GM12873 (cell line): ENCODE measurements around the gene CYP51A1.

Experiments
- TF ChIP-seq, protein P1 (sequence below): IDR thresholded peaks from 2 replicates; pipeline ENCODE4 v1.5.1; 2012; ENCODE audit warnings: low read depth, mild to moderate bottlenecking, moderate library complexity, low read length, control low read depth; ENCODE audit not compliant: insufficient read depth; ENCODE audit errors: missing control alignments

Gene CYP51A1

DNA sequence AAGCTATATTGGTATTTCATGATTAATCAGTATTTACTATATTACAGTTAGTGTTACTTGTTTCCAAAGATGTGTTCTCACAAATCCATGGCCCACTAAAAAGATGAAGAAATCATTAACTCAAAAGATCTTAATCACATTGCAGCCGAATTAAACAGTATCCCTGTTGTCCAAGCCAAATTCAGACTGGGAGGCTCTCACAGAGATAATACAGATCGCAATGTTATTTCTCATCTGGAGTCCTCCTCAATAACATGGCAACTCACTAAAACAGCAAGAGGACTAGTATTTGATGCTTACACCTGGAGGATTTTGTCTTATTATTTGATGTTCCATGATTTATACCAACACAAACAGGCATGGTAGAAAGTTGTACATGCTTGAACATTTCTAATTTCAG, 23.4 kb downstream of the CYP51A1 start:
- TF ChIP-seq, protein P1, sequence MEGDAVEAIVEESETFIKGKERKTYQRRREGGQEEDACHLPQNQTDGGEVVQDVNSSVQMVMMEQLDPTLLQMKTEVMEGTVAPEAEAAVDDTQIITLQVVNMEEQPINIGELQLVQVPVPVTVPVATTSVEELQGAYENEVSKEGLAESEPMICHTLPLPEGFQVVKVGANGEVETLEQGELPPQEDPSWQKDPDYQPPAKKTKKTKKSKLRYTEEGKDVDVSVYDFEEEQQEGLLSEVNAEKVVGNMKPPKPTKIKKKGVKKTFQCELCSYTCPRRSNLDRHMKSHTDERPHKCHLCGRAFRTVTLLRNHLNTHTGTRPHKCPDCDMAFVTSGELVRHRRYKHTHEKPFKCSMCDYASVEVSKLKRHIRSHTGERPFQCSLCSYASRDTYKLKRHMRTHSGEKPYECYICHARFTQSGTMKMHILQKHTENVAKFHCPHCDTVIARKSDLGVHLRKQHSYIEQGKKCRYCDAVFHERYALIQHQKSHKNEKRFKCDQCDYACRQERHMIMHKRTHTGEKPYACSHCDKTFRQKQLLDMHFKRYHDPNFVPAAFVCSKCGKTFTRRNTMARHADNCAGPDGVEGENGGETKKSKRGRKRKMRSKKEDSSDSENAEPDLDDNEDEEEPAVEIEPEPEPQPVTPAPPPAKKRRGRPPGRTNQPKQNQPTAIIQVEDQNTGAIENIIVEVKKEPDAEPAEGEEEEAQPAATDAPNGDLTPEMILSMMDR: no peak

DNA sequence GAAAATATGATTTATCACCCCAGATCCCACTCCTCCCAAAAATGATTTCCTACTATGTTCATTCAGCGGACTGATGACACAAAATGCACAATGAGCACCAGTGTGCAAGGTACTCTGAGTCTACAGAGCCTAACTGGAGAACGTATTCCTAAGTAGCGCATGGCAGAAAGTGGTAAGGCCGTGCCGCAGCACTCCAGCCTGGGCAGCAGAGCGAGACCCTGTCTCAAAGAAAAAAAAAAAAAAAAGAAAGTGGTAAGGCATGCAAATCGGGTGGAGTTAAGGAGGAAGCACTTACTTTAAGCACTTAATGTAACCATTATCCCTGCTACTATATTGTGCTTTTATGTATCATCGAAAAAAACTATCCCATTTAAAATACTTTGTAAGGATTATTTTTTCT, 25.5 kb downstream of the CYP51A1 start:
- TF ChIP-seq, protein P1: no peak

DNA sequence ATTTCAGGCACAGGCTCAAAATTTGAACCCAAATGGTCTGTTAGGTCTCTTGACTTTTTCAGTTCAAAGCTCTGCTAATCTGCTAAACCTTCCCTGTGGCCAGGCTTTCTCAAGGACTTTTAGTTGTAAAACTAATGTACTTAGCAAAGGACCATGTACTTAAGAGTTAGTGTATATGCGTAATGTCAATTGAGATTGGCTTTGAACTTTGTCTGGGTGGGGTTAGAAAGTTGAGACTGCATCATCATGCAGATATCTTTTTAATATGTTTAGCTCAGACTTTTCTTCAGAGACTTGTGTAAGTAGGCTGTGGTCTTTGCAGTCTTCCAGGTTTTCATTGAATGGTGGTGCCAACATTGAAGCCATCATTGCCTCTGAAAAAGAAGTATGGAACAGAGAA, 33.7 kb downstream of the CYP51A1 start:
- TF ChIP-seq, protein P1: no peak

DNA sequence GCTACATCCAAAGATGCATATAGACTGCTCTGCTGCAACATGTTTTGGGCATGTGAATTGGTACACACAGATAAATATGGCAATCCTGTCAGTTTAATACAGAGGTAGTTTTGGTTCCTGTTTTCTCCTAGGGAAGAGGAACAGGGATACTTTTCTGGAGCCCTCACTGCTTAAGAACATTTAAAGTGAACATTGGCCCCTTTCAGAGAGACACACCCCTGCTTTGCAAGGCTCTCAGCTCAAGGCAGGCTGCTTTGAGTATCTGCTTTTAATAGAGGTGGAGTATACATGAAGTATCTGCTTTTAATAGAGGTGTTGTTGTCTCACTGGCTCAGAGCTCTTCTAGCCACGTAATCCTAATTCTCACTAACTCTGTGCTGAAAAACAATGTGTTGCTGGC, 38.9 kb downstream of the CYP51A1 start:
- TF ChIP-seq, protein P1: no peak

DNA sequence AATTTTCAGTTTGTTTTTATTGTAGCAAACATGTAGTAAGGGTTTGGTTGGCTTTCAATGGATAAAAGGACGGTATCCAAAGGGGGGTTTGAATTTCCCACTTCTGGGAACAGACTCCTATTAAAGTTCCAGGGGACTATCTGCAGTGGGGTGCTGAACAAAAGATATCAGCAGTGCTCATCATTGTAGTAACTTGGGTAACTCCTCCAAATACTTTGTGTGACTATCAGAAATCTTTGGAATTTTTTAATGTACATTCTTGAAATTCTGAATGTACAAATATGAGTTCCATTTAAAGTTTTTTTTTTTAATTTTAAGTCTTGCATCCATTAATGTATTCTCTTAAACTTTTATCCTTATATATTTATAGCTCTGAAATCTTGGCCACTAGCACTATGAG, 42.1 kb downstream of the CYP51A1 start:
- TF ChIP-seq, protein P1: no peak

DNA sequence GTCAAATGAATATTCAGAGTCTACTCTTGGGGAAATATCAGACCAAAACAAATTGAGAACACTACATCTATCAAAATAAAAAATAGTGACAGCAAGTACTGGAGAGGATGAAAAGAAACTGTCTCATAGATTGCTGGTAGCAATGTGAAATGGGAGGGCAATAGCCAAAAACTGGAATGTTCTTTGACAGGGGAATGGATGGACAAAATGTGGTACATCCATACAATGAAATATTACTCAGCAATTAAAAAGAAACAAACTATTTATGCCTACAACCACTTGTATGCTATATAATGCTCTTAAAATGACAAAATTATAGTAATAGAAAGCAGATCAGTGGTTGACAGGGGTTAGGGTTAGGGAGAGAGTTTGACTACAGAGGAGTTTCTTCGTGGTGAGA, 46.0 kb downstream of the CYP51A1 start:
- TF ChIP-seq, protein P1: no peak

DNA sequence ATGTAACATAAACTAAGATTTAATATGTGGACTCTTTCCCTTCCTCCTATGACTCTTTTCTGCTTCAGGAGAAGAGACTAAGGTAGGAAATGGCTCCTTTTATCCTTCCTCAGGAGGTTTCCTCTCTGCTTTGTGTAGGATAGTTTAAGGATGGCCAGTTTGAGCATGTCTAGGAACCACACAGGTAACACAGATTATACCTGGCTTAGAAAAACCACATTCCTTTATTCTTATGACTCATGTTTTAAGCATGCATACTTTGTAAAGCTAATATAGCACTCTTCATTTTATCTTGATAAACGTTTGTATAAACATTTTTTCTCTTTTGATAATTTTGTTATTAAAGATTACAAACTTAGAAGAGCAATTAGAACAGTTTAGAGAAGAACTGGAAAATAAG, 57.8 kb downstream of the CYP51A1 start:
- TF ChIP-seq, protein P1: no peak

DNA sequence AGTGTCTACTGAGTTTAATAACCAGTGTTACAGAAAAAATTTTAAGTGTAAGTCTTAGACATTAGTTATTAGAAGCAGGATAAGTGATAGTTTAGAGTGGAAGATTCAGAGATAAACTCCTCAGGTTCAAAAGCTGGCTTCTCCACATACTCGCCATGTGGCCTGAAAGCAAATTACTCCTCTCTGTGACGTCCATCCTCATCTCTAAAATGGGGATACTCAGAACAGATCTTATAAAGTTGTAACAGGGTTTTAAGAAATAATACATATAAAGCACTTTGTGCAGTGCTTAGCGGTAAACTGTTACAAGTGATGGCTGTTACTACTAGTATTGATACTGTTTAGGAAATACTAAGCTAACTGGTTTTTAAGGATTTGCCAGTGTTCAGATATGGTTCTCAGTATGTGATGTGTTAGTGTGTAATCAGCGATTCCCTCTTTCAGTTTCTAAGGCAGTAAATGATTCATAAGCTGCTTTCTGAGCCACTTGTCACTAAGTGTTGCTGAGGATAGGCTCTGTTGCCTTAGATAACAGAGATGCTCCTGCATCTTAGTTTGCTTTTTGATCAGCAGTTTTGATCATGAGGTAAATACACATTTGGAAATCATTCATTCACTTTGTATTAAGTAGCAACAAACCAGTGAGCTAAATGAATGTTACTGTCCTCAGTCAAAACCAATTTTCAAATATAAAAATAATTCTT, 58.7 kb downstream of the CYP51A1 start:
- TF ChIP-seq, protein P1: no peak
